GM03348 (cell line): Measurements from ENCODE around the gene DENND5B.
"Not testable (repeated sequence)": the region's sequence is repeated elsewhere in the genome, so short reads cannot be mapped to it uniquely, and the experiment has no call there.

Experiments used
- DNase-seq: peaks from one replicate; pipeline ENCODE4 v3.0.0; 2012; ENCODE audit warnings: low spot score

DENND5B gene

GRCh38 chr12:31377210-31377609, 213.7 kb downstream of the DENND5B start:
- not testable (repeated sequence) for DNase-seq

GRCh38 chr12:31375422-31375821, 215.5 kb downstream of the DENND5B start:
- DNase-seq = not testable (repeated sequence)

- no peak for DNase-seq
These were observed 219.7 kb downstream of the DENND5B start for GRCh38 chr12:31371256-31371620.

- DNase-seq = no peak
These were observed 220.2 kb downstream of the DENND5B start for GRCh38 chr12:31370531-31371255.

DNA sequence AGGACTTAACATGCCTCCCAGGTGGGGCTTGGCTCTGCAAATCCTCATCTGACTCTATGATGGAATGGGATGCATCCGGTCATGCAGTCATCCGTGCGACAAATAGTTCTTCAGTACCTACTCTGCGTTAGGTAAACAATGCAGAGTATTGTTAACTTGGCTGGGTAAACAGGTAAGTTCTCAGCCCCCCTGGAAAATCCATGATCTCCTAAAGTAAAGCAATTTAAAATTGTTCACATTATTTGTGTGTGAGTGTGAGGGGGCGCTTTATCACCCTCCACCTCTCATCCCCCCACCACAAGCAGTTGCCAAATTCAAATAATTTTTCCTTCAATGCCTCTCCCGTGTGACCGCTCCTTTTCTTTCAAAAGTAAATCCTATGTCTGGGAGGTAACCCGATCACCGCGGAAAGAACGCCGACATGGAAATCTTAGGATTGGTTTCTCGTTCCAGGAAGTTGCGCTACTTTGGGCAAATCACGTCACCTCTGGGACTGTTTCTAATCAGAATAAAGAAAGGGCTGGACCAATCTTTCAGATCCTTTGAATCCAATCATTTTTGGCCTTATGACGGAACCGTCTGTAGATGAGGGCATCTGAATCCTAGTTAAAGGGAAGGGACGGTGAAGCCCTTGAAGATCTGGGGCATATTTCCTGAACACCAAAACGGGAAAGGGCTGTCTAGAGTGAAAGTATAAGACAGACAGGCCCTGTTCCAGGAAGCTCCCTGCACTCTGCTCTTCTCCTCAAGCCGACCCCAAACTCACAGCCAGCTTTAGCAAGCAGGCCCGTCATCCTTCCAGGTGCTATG, 221.0 kb downstream of the DENND5B start:
- DNase-seq = peak; percentile 57

GRCh38 chr12:31368666-31369361, 222.1 kb downstream of the DENND5B start:
- DNase-seq = no peak

DNA sequence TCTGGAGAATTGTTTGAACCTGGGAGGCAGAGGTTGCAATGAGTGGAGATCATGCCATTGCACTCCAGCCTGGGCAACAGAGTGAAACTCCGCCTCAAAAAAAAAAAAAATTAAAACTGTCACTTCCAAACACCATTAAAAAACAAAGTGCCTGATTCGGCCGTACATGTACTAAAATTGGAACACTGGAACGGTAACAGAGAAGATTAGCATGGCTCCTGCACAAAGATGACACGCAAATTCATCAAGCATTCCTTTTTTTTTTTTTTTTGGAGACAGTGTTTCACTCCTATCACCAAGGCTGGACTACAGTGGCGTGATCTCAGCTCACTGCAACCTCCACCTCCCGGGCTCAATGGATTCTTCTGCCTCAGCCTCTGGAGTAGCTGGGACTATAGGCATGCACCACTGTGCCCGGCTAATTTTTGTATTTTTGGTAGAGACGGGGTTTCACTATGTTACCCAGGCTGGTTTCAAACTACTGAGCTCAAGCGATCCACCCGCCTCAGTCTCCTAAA, 224.8 kb downstream of the DENND5B start:
- DNase-seq = no peak

- DNase-seq = no peak
These were observed 227.1 kb downstream of the DENND5B start for GRCh38 chr12:31363831-31364230.

DNA sequence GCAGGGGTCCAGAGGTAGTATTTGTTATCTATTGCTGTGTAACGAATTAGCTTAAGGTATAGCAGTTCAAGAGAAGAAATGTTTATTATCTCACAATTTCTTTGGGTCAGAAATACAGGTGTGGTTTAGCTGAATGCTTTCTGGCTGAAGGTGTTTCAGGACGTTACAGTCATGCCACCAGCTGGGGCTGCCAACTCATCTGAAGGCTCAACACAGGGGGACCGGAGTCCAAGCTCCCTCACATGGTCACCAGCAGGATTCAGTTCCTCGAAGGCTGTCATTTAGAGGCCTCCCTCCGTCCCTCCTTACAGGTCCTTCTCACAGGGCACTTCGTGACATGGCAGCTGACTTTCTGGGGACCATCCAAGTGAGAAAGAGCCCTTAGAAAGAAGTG, 227.5 kb downstream of the DENND5B start:
- DNase-seq = no peak

- DNase-seq = no peak
These were observed 228.0 kb downstream of the DENND5B start for GRCh38 chr12:31362759-31363415.

GRCh38 chr12:31362115-31362758, 228.7 kb downstream of the DENND5B start:
- no peak for DNase-seq

DNA sequence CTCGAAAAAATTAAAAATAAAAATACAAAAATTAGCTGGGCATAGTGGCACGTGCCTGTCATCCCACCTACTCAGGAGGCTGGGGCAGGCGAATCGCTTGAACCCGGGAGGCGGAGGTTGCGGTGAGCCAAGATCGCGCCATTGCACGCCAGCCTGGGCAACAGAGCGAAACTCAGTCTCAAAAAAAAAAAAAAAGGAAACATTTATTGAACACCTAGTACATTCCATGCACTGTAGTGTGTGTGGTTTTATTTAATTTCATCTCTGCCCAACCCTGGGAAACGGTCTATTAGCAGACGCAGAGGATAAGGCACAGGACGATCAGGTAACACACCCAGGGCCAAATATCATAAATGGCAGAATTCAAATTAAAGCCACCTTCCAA, 229.2 kb downstream of the DENND5B start:
- no peak for DNase-seq

- no peak for DNase-seq
These were observed 235.2 kb downstream of the DENND5B start for GRCh38 chr12:31355747-31356107.

- DNase-seq = no peak
These were observed 236.9 kb downstream of the DENND5B start for GRCh38 chr12:31353750-31354708.

GRCh38 chr12:31346267-31346666, 244.7 kb downstream of the DENND5B start:
- no peak for DNase-seq

GRCh38 chr12:31343139-31343538, 247.8 kb downstream of the DENND5B start:
- no peak for DNase-seq

DNA sequence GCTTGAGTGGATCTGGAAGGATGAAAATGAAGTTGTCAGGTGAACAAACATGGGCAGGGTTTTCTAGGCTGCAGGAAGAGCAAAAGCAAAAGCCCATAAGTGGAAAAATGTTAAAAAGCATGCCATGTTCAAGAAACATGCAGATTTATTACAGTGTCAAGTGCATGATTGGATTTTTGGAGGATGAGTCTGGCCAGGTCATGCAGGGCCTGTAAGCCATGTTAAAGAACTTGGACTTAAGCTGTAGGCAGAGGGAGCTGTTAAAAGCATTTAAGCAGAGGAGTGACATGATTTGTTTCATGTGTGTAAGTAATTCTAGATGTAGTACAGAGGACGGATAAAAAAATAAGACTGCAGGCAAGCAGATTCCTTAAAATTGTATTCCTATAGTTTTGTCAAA, 248.7 kb downstream of the DENND5B start:
- no peak for DNase-seq

DNA sequence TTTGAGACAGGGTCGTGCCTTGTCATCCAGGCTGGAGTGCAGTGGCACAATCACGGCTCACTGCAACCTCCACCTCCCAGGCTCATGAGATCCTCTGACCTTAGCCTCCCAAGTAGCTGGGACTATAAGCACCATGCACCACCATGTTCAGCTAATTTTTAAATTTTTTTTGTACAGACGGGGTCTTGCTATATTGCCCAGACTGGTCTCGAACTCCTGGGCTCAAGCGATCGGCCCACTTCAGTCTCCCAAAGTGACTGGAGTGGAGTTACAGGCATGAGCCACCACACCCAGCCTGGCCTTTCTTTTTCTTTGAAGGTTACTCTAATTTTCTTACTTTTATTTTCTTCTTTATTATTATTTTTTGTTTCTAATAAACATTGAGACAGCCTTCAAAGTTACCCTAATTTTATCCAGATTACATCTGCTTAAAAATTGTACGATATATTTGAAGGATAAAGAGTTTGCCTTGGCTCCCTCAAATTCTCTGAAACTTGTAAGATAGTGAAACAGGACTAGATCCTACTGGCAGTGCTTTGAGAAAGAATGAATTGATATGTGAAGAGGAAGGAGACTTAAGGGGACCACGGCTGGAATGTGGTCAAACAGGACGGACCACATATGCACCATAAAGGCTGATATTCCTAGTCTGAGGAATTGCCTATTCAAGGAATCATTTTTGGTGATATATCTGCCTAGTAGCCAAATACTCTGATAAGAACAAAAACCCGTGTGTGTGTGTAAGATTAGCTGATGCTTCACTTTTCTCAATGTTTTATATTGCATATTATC, 250.9 kb downstream of the DENND5B start:
- no peak for DNase-seq

- no peak for DNase-seq
These were observed 253.0 kb downstream of the DENND5B start for GRCh38 chr12:31337952-31338351.
